ENCODE results near the gene ERBB4. TPM values are rescaled to one million over a fixed set of nuclear protein-coding genes. Genes with fewer than 3 reads are reported as not detected.

The ERBB4 gene
- total RNA-seq, 1 donor from 2014 or later, result 0.12 TPM

GRCh38 chr2:211986313-211986712 is 552.3 kb downstream of the ERBB4 start:
- no peak for ATAC-seq

- ATAC-seq, result no peak
Measured at GRCh38 chr2:211985393-211985792, 553.2 kb downstream of the ERBB4 start.

- no peak for ATAC-seq
Measured at GRCh38 chr2:211982162-211982561, 556.4 kb downstream of the ERBB4 start.

GRCh38 chr2:211981451-211981850 is 557.2 kb downstream of the ERBB4 start:
- ATAC-seq, result no peak

GRCh38 chr2:211976076-211976475 is 562.5 kb downstream of the ERBB4 start:
- no peak for ATAC-seq

GRCh38 chr2:211967234-211967633 is 571.4 kb downstream of the ERBB4 start:
- ATAC-seq, result no peak

- no peak for ATAC-seq
Measured at GRCh38 chr2:211963969-211964368, 574.6 kb downstream of the ERBB4 start.

- ATAC-seq, result no peak
Measured at GRCh38 chr2:211957799-211958198, 580.8 kb downstream of the ERBB4 start.

GRCh38 chr2:211955648-211956047 is 583.0 kb downstream of the ERBB4 start:
- ATAC-seq, result no peak

- ATAC-seq, result no peak
Measured at GRCh38 chr2:211948932-211949331, 589.7 kb downstream of the ERBB4 start.

- ATAC-seq, result no peak
Measured at GRCh38 chr2:211946960-211947359, 591.6 kb downstream of the ERBB4 start.

- no peak for ATAC-seq
Measured at GRCh38 chr2:211944572-211944971, 594.0 kb downstream of the ERBB4 start.

GRCh38 chr2:211942153-211942552 is 596.4 kb downstream of the ERBB4 start:
- ATAC-seq, result no peak

GRCh38 chr2:211941216-211941747 is 597.3 kb downstream of the ERBB4 start:
- no peak for ATAC-seq

- no peak for ATAC-seq
Measured at GRCh38 chr2:211939177-211939576, 599.4 kb downstream of the ERBB4 start.

- ATAC-seq, result no peak
Measured at GRCh38 chr2:211934811-211935210, 603.8 kb downstream of the ERBB4 start.

GRCh38 chr2:211931314-211931713 is 607.3 kb downstream of the ERBB4 start:
- peak; percentile 42 for ATAC-seq

- no peak for ATAC-seq
Measured at GRCh38 chr2:211930331-211930730, 608.3 kb downstream of the ERBB4 start.

- no peak for ATAC-seq
Measured at GRCh38 chr2:211928201-211928600, 610.4 kb downstream of the ERBB4 start.

GRCh38 chr2:211923019-211923418 is 615.6 kb downstream of the ERBB4 start:
- no peak for ATAC-seq

GRCh38 chr2:211903961-211904360 is 634.6 kb downstream of the ERBB4 start:
- ATAC-seq, result no peak

- no peak for ATAC-seq
Measured at GRCh38 chr2:211901226-211901846, 637.3 kb downstream of the ERBB4 start.

GRCh38 chr2:211900518-211900917 is 638.1 kb downstream of the ERBB4 start:
- ATAC-seq, result no peak

- no peak for ATAC-seq
Measured at GRCh38 chr2:211900000-211900399, 638.6 kb downstream of the ERBB4 start.

- ATAC-seq, result no peak
Measured at GRCh38 chr2:211898702-211899101, 639.9 kb downstream of the ERBB4 start.
